HG03558 (cell line): ENCODE measurements around the gene TRDN.
"Not testable (repeated sequence)": the region's sequence is repeated elsewhere in the genome, so short reads cannot be mapped to it uniquely, and the experiment has no call there.

ENCODE experiments used
- ATAC-seq: cut with Tn5 transposase; IDR thresholded peaks from one replicate; pipeline ENCODE4 v1.9.1; 2021; ENCODE audit warnings: moderate number of reproducible peaks; ENCODE audit not compliant: unreplicated experiment; ENCODE audit errors: extremely low read depth

The TRDN gene

DNA sequence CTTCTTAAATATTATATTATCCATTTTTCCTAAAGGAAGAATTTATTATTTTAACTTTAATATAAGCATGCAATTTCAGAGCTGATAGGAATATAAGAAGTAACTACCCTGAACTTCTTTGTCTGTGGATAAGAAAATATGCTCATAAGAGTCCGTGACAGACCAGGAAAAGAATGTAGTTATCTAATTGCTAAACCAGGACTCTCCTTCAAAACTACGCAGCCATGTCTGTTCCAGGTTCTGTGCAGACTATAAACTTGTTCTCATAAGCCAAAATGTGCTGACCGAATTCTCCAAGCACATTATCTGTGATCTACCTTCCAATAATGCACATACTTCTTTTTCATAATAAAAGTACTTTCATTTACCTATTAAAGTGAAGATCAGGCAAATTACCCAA is 116.5 kb downstream of the TRDN start:
- no peak for ATAC-seq

DNA sequence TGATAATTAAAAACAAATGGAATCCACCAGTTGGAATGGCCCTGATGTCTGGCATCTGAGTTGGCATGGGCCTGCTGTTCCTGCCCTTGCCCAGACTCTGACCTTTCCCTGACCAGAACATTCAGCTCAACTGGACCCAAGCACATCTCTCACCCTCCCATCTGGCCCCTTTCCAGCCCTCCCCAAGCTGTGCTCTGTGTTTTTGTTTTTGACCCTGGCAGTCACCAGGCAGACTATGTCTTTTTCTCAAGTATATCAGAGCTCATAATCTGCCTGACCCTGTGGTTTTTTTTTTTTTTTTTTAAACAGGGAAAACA is 117.6 kb downstream of the TRDN start:
- ATAC-seq, result no peak

DNA sequence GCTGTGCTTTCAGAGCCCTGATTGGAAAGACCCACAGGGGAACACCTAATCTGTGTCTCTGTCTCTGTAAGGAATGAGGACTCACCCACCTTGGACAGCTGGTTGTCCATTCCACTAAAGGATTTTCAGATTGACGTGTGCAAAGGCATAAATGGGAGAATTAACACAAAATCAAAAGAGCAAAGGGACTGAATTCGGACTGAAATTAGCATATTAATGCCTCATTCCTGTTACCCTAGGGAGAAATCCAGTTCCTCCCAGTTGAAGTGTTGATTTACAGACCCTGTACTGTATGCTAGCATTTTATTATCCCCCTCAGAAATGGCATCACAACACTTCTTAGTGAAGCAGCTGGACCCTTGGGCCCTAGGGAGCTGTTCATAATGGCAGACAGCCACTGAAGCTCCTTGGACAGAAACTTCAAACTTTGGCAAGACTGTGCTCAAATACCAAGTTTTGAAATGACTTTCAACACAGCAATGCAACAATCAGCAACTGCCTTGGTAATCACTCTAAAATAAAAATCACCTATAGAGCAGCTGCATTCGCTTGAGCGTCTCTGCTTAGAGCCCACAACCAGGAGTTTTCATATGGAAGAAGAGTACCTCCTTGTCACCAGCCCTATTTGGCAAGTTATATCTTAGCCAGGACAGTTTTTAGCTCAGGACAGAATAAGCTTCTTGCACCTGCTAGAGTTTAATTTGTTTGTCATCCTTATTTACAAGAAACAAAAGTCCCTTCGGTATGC is 118.1 kb downstream of the TRDN start:
- ATAC-seq, result no peak

DNA sequence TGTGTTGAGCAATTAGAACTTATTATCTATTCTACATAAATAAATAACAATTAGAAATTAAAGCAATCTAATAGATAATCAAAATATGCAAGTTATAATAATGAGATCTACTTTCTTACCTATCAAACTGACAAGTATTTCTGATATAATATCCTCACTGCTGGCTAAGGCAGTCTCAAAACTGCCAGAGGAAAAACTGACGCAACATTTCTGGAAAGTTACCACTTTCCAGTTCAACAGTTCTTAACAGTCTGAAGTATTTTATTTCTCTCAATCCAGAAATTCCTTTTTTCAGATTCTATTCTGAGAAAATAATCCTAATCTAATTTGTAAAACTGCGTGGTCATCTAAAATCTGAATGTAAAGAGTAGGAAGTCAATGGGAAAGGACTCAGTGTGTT is 121.0 kb downstream of the TRDN start:
- no peak for ATAC-seq

DNA sequence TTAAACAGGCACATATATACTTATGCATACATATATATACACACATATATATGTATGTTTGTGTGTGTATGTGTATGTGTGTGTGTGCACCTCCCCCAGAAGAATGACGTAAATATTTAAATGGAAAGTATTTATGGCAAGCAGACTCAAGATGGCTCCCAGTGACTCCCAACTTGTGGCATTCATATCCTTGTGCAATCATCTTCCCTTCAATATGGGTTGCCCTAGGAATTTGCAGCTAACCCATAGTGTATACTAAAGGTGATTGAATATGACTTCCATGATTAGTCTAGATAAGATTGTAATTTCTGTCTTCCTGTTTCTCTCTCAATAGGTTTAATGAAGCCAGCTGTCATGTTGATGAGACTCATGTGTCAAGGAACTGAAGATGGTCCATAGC is 127.6 kb downstream of the TRDN start:
- no peak for ATAC-seq

DNA sequence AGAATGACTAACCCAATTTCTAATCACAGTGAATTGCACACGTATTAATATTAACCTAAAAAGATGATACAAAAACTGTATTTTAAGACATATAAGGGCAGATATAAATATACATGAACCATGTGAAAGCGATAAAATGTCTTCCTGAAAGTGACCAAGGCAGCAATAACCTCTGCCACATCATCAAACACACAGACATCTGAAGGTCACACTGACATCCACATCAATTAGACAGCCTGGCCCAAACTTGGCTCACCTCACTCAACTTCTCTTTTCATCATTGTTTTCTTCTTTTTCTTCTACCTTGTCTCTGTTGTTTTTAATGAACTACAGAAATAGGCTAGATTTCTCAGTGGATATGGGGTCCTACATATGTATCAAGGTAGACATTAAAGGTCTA is 128.5 kb downstream of the TRDN start:
- ATAC-seq, result no peak

DNA sequence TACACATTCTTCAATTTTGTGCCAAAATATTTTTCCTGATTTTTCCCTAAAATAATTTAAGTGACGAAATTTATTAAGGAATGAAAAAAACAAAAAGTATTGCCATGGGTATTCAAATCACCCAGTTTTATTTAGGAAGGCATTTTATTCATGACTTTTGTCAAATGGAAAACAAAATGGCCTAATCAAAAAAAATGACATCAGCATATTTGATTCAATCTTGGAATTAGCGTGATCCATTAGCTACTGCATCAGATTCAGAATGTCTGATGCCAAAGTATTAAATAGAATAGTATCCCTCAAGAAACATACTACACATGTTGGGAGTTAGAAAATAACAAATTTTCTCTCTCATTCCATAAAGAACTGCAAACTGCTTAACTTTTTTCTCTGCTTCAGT is 129.2 kb downstream of the TRDN start:
- ATAC-seq, result no peak

DNA sequence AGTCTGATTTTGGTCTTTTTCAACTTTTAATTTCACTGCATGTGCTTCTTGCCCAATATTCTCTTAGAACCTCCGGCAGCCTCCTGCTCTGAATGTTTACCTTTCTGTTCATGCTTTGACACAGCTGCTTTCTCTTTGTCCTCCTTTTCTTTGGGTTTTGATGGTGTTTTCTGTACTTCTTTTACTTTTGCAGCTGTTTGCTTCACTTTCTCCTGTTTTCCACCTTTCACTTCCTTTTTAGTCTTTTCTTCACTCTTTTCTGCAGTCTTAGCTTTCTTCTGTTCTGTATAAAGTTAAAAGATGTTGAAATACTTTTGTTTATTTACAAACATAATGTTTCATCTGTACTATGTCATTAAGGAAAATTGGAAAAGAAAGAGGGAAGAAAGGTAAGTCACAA is 133.1 kb downstream of the TRDN start:
- ATAC-seq, result no peak

DNA sequence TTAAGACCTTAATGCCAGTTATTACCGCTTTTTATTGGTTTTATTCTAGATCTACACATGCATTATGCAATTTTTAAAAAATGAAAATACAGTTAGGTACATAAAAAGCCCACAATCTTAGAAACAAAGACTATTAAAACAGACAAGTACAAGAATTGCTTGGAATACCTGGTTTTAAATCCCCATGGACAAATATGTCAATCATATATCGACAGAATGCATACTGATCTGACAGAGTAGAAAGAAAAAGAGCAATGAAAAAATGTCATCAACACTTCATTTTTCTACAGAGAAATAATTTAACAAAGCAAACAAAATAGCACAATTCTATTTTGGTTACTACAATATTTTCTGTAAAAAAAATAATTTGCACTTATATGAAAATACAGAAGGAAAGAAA is 139.7 kb downstream of the TRDN start:
- no peak for ATAC-seq

DNA sequence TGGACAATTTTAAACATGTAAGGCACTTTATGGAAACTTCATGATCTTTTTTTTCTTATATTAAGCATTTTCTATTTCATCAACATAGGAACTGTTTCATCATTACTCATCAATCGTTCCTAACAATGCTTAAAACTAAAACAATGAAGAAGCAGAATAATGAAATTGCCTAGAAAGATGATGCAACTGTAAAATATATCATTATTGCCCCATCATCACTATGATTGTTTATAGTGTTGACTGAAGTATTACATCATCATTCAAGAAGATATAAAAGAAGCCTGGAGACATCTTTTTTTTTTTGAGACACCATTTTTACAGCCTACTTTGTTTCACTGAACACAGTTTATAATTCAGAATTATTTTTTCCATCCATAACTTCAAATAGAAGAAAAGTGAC is 147.2 kb downstream of the TRDN start:
- ATAC-seq, result no peak

DNA sequence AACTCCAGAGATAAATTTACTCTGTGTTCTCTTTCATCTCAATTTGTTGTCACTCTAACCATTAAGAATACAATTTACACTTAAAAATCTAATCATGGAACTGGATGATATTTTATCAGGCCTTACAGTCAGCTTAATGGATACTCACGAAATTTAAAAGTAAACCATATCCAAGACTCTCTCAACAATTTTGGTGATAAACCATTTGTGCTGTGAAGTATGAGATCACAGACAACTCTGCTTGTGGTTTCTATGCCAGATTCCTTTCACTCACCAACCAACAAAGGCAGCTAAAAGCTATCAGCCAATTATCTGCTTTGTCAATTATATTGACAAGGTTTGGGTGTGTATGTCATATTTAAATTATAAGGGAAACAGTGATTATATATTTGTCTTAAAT is 155.8 kb downstream of the TRDN start:
- ATAC-seq, result no peak

DNA sequence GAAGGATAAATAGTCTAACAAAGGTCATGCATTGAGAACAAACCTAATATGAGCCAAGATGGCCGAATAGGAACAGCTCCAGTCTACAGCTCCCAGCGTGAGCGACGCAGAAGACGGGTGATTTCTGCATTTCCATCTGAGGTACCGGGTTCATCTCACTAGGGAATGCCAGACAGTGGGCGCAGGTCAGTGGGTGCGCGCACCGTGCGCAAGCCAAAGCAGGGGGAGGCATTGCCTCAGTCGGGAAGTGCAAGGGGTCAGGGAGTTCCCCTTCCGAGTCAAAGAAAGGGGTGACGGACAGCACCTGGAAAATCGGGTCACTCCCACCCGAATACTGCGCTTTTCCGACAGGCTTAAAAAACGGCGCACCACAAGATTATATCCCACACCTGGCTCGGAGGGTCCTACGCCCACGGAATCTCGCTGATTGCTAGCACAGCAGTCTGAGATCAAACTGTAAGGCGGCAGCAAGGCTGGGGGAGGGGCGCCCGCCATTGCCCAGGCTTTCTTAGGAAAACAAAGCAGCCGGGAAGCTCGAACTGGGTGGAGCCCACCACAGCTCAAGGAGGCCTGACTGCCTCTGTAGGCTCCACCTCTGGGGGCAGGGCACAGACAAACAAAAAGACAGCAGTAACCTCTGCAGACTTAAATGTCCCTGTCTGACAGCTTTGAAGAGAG is 164.6 kb downstream of the TRDN start:
- ATAC-seq, result not testable (repeated sequence)

DNA sequence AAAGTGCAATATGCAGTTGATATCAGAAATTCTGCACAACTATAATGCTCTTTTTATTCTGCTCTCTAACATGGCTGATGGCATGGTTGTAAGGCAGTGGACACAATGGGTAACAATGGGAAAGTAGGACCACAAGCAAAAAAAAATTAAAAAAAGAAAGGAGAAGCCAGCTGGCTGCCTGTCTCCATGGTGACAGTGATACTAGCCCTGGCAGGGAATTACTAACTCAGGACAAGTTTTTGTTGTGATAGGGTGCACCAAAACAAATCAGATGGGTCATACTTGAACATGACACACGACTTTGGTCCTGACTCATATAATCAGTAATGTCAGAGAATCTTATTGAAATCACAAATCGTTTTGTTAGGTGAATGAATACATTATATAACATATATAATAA is 169.4 kb downstream of the TRDN start:
- ATAC-seq, result no peak

DNA sequence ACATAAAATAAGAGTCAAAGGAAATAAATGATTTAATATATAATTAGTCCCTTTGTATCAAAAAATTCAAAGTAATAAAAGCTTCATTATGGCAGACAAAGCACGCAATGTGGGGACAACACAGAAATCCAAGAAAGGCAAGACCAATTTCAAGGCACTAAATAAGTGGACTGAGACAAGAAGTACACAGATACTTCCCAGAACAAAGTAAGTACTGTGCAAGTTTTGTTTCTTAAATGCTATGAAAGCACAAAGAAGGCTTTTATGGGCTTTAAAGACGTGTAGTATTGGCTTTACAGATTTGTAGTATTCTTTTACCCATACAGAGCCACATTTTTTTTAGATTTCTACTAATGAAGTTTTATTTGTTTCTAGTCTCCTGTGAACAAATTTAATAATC is 174.6 kb downstream of the TRDN start:
- ATAC-seq, result no peak

DNA sequence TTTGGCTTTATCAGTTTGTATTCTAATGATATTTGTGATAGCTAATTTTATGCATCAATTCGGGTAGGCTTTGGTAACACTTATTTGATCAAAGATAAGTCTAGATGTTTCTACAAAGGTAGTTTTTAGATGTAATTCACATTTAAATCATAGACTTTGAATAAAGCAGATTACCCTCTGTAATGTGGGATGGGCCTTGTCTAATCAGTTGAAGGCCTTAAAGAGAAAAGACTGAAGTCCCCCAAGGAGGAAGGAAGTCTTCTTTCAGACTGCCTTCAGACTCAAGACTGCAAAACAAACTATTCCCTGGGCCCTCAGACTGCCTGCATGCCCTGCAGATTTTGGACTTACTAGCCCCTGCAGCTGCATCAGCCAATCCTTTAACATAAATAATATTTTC is 178.5 kb downstream of the TRDN start:
- no peak for ATAC-seq

DNA sequence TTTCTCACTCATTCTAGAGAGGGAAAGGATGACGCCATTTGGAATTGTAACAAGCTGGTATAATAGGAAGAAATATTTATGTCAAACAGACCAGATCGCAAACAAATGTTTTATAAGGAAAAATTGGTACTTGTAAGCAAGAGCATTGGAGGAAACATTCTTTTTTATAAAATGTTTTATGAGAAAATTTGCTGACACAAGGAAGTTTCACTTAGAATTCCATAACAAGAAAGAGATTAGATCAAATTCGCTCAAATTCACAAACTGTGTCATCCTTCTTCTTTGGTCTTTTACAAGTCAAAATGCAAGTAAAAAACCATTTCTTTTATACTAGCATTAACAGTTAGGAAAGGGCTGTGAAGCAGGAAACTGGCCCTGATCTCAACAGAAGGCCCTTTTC is 179.9 kb downstream of the TRDN start:
- no peak for ATAC-seq

DNA sequence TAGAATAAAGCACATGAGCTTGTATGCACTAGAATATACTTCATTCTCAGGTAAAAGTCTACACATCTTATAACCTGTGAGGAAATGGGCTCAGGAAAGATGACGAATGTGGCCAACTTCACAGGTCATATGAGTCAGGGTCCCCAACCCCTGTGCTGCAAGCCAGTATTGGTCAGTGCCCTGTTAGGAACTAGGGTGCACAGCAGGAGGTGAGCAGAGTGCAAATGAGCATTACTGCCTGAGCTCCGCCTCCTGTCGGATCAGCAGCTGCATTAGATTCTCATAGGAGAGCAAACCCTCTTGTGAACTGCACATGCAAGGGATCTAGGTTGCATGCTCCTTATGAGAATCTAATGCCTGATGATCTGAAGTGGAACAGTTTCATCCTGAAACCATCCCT is 182.3 kb downstream of the TRDN start:
- ATAC-seq, result no peak

DNA sequence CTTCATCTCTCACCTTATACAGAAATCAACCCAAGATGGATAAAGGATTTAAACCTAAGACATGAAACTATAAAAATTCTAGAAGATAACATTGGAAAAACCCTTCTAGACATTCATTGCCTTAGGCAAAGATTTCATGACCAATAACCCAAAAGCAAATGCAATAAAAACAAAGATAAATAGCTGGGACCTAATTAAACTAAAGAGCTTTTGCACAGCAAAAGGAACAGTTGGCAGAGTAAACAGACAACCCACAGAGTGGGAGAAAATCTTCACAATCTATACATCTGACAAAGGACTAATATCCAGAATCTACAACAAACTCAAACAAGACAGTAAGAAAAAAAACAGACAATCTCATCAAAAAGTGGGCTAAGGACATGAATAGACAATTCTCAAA is 183.7 kb downstream of the TRDN start:
- not testable (repeated sequence) for ATAC-seq

DNA sequence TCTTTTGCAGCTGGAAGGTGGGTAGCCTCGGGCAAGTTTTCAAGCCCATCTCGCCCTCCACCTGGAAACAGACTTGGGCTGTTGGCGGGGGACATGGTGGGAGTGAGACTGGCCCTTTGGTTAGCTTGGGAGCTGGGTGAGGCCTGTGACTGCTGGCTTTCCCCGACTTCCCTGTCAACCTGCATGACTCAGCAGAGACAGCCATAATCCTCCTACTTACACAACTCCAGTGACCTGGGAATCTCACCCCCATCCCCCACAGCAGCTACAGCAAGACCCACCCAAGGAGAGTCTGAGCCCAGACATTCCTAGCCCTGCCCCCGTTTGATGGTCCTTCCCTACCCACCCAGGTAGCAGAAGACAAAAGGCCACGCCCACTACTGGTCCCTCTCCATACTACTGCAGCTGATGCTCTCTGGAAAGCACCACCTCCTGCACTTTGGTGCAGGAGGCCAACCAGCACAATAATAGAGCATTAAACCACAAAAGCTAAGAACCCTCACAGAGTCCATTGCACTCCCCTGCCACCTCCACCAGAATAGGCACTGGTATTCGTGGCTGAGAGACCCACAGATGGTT is 188.4 kb downstream of the TRDN start:
- no peak for ATAC-seq

DNA sequence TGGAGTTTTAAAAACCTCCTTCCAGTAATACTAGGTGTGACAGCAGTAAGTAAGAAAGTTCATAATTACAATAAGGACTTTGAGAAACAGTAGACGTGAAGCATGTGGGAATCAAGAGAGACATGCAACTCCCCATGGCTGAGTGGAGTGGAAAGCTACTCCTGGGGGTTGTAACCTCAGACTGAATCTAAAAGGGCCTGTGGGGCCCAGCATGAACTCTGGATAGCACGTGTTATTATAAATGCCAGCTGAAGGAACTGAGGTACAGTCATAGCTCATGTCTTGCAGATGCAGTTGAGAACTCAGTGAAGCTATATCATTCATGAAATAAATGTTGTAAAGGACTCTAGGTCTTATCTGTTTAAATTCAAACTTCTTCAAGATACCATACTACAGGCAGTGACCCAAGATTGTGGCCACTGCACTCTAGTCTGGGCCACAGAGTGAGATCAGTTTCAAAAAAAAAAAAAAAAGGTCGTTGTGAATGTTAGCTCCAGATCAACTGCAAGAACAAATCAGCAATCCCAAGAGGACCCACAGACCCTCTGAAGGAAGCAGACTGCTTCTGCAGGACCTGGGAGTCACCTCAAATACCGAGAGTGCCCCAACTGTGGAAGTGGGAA is 189.3 kb downstream of the TRDN start:
- ATAC-seq, result no peak

DNA sequence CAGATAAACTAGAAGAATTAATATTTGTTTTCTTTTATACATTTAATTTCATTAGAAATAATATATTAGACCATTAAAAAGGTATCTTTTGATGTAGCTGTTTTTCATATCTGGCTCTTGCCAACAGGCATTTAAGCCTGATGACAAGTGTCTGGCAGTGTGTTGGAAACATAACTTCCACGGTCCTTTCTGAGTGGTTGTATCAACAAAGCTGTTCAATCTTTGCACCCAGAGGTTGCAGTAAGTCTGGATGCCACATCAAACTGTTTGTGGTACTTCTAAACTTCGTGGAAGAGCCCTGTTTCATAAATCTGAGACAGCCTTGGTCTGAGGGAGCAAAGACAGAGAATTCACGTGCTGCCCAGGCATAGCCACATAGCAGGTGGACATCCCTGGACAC is 197.4 kb downstream of the TRDN start:
- no peak for ATAC-seq

DNA sequence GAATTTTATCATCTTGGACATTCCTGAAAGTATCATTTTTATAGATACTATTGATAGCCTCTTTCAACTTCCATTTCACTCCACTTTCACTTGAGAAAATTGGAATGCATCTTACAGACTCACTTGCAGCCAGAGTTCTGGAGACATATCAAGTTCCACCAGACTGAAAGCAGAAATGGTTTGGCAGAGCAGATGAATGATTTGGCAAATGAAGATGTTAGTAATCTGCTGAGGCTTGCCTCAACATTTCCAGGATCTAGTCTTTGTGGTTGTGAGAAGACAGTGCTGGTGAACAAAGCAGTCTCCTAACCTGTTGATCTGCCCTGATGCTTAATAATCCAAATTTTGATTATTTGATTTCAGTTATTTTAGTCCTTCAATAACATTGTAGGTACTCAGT is 202.6 kb downstream of the TRDN start:
- no peak for ATAC-seq
